DOHH2 (cell line): ENCODE data around the gene RBBP8.

ENCODE experiments used
- H3F3A ChIP-seq: fragments of 200-600 bp; sonication (generic), shearing (Covaris generic); 2 replicates; pipeline ENCODE4 v1.6.0; 2016; ENCODE audit warnings: antibody characterized with exemption, mild to moderate bottlenecking; ENCODE audit not compliant: control insufficient read depth, insufficient read depth
- H3K27ac ChIP-seq: fragments of 200-600 bp; sonication (generic); 2 replicates; pipeline ENCODE4 v1.5.1; 2014; ENCODE audit warnings: low read depth, mild to moderate bottlenecking, low read length, moderate library complexity
- H3K27me3 ChIP-seq: fragments of 200-600 bp; sonication (generic); 2 replicates; pipeline ENCODE4 v1.6.1; 2014; ENCODE audit warnings: mild to moderate bottlenecking, low read length, mixed read lengths; ENCODE audit not compliant: control insufficient read depth
- H3K36me3 ChIP-seq: fragments of 200-600 bp; sonication (generic); 2 replicates; pipeline ENCODE4 v1.6.1; 2014; ENCODE audit warnings: mild to moderate bottlenecking, low read length, moderate library complexity, mixed read lengths; ENCODE audit not compliant: control insufficient read depth
- H3K4me1 ChIP-seq: fragments of 200-600 bp; sonication (generic); 2 replicates; pipeline ENCODE4 v1.6.1; 2014; ENCODE audit warnings: mild to moderate bottlenecking, low read length, mixed read lengths; ENCODE audit not compliant: control insufficient read depth
- H3K4me2 ChIP-seq: fragments of 200-600 bp; sonication (generic); 2 replicates; pipeline ENCODE4 v1.6.0; 2014; ENCODE audit warnings: mild to moderate bottlenecking, low read length, moderate library complexity
- H3K4me3 ChIP-seq: fragments of 200-600 bp; sonication (generic); 2 replicates; pipeline ENCODE4 v1.5.1; 2014; ENCODE audit warnings: mild to moderate bottlenecking, low read length, mixed read lengths
- H3K79me2 ChIP-seq: fragments of 200-600 bp; sonication (generic); 2 replicates; pipeline ENCODE4 v1.6.1; 2014; ENCODE audit warnings: mild to moderate bottlenecking, low read length, mixed read lengths; ENCODE audit not compliant: control insufficient read depth
- H3K9me2 ChIP-seq: fragments of 200-600 bp; sonication (generic); replicated peaks from 2 replicates; pipeline ENCODE4 v1.6.1; 2014; ENCODE audit warnings: mild to moderate bottlenecking, low read length, mixed read lengths; ENCODE audit not compliant: control insufficient read depth
- H3K9me3 ChIP-seq: fragments of 200-600 bp; sonication (generic); 2 replicates; pipeline ENCODE4 v1.6.1; 2014; ENCODE audit warnings: antibody characterized with exemption, low read length, mixed read lengths; ENCODE audit not compliant: control insufficient read depth, insufficient read depth
- H4K20me1 ChIP-seq: fragments of 200-600 bp; sonication (generic); 2 replicates; pipeline ENCODE4 v1.6.0; 2014; ENCODE audit warnings: low read depth, mild to moderate bottlenecking, antibody characterized with exemption, low read length, moderate library complexity; ENCODE audit not compliant: control insufficient read depth, insufficient read depth
- CTCF ChIP-seq: fragments of 200-600 bp; sonication (generic); IDR thresholded peaks from one replicate; pipeline ENCODE4 v1.5.1; 2014; ENCODE audit warnings: antibody characterized with exemption, mild to moderate bottlenecking, low read depth, low read length; ENCODE audit not compliant: poor library complexity, severe bottlenecking
- EZH2phosphoT487 ChIP-seq: fragments of 200-600 bp; sonication (generic); IDR thresholded peaks from 2 replicates; pipeline ENCODE4 v1.6.1; 2017; ENCODE audit warnings: borderline replicate concordance, mild to moderate bottlenecking, antibody characterized with exemption, low read length, moderate library complexity, mixed read lengths

The RBBP8 gene

GRCh38 chr18:22939649-22940048 is 6.5 kb downstream of the RBBP8 start:
- Histone ChIP-seq H3K4me1 (peaks cover 13% of the 10 kb centered on the region), H3K27me3 (no peaks in the 10 kb centered on the region), H3K9me2 (no peaks in the 10 kb centered on the region), H4K20me1 (peaks cover 3% of the 10 kb centered on the region; the same call in 1 of the 2 replicates), H3K9me3 (no peaks in the 10 kb centered on the region), H3K4me3 (no peak overlapping the region), H3K4me2 (no peak overlapping the region), H3K36me3 (peaks cover 86% of the 10 kb centered on the region), H3F3A (no peaks in the 10 kb centered on the region), H3K79me2 (peaks cover 95% of the 10 kb centered on the region), H3K27ac (no peak overlapping the region)
- TF ChIP-seq CTCF = no peak
- no peak for TF ChIP-seq EZH2phosphoT487

GRCh38 chr18:22943847-22944246 is 10.7 kb downstream of the RBBP8 start:
- TF ChIP-seq CTCF (no peak), EZH2phosphoT487 (no peak)
- Histone ChIP-seq H3K9me2 (no peaks in the 10 kb centered on the region), H3K4me3 (no peak overlapping the region), H3K79me2 (peaks cover 75% of the 10 kb centered on the region), H3K4me1 (no peaks in the 10 kb centered on the region), H3K9me3 (no peaks in the 10 kb centered on the region), H4K20me1 (no peaks in the 10 kb centered on the region), H3K36me3 (peaks cover 82% of the 10 kb centered on the region), H3K27me3 (no peaks in the 10 kb centered on the region), H3K4me2 (no peak overlapping the region), H3K27ac (no peak overlapping the region), H3F3A (no peaks in the 10 kb centered on the region)

GRCh38 chr18:22946217-22946616 is 13.1 kb downstream of the RBBP8 start:
- H3K79me2 ChIP-seq = peaks cover 56% of the 10 kb centered on the region
- no peaks in the 10 kb centered on the region for H3K4me1 ChIP-seq
- no peaks in the 10 kb centered on the region for H3F3A ChIP-seq
- H3K4me2 ChIP-seq = no peak overlapping the region
- no peaks in the 10 kb centered on the region for H3K9me3 ChIP-seq
- no peak overlapping the region for H3K4me3 ChIP-seq
- no peaks in the 10 kb centered on the region for H3K9me2 ChIP-seq
- no peaks in the 10 kb centered on the region for H3K27me3 ChIP-seq
- TF ChIP-seq EZH2phosphoT487 = no peak
- no peak for TF ChIP-seq CTCF
- no peaks in the 10 kb centered on the region for H4K20me1 ChIP-seq
- H3K27ac ChIP-seq = no peak overlapping the region
- H3K36me3 ChIP-seq = peaks cover 87% of the 10 kb centered on the region
